ENCODE data around the gene COL8A1. TPM values are rescaled to one million over a fixed set of nuclear protein-coding genes. Genes with fewer than 3 reads are reported as not detected.

The COL8A1 gene
- total RNA-seq, 1 donor from 2014 or later: 23.1 TPM

DNA sequence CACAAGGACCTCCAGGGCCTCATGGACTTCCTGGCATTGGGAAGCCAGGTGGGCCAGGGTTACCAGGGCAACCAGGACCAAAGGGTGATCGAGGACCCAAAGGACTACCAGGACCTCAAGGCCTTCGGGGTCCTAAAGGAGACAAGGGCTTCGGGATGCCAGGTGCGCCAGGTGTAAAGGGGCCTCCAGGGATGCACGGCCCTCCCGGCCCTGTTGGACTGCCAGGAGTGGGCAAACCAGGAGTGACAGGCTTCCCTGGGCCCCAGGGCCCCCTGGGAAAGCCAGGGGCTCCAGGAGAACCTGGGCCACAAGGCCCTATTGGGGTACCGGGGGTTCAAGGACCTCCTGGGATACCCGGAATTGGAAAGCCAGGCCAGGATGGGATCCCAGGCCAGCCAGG, 156.1 kb downstream of the COL8A1 start:
- no peaks in the 10 kb centered on the region for H3K4me1 ChIP-seq
- intact Hi-C loops (cut with DNase I): no loop called here
- DNase-seq (ENCODE audit: extremely low spot score in 2 of 2): no peak

DNA sequence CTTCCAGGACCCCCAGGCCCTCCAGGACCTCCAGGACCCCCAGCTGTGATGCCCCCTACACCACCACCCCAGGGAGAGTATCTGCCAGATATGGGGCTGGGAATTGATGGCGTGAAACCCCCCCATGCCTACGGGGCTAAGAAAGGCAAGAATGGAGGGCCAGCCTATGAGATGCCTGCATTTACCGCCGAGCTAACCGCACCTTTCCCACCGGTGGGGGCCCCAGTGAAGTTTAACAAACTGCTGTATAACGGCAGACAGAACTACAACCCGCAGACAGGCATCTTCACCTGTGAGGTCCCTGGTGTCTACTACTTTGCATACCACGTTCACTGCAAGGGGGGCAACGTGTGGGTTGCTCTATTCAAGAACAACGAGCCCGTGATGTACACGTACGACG, 157.2 kb downstream of the COL8A1 start:
- Histone ChIP-seq H3K9me3 (no peaks in the 10 kb centered on the region), H3K27me3 (no peaks in the 10 kb centered on the region), H3K36me3 (no peaks in the 10 kb centered on the region), H3K4me3 (no peak overlapping the region), H3K27ac (no peak overlapping the region), H3K4me1 (no peaks in the 10 kb centered on the region)
- DNase-seq (ENCODE audit: extremely low spot score in 2 of 2): no peak
- TF ChIP-seq POLR2AphosphoS5 (IDR thresholded peaks at IDR 0.05; ENCODE audit: insufficient read depth in 1 of 2, low read depth in 1 of 2): no peak
- no peak for TF ChIP-seq POLR2A (IDR thresholded peaks at IDR 0.05)
- TF ChIP-seq, protein P1, sequence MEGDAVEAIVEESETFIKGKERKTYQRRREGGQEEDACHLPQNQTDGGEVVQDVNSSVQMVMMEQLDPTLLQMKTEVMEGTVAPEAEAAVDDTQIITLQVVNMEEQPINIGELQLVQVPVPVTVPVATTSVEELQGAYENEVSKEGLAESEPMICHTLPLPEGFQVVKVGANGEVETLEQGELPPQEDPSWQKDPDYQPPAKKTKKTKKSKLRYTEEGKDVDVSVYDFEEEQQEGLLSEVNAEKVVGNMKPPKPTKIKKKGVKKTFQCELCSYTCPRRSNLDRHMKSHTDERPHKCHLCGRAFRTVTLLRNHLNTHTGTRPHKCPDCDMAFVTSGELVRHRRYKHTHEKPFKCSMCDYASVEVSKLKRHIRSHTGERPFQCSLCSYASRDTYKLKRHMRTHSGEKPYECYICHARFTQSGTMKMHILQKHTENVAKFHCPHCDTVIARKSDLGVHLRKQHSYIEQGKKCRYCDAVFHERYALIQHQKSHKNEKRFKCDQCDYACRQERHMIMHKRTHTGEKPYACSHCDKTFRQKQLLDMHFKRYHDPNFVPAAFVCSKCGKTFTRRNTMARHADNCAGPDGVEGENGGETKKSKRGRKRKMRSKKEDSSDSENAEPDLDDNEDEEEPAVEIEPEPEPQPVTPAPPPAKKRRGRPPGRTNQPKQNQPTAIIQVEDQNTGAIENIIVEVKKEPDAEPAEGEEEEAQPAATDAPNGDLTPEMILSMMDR (IDR thresholded peaks at IDR 0.05): no peak
- intact Hi-C loops (cut with DNase I): loop anchor here (5.0 kb wide), 1 partner anchor 763 kb away; no protein-coding TSS in a partner anchor

More for the DNA sequence above, 156.1 kb downstream of the COL8A1 start:
- Histone ChIP-seq H3K4me3 (no peak overlapping the region), H3K27ac (no peak overlapping the region), H3K36me3 (no peaks in the 10 kb centered on the region), H3K27me3 (no peaks in the 10 kb centered on the region), H3K9me3 (no peaks in the 10 kb centered on the region)
- no peak for TF ChIP-seq POLR2A (IDR thresholded peaks at IDR 0.05)
- TF ChIP-seq, protein P1 (IDR thresholded peaks at IDR 0.05): no peak
- TF ChIP-seq POLR2AphosphoS5 (IDR thresholded peaks at IDR 0.05; ENCODE audit: insufficient read depth in 1 of 2, low read depth in 1 of 2): no peak

DNA sequence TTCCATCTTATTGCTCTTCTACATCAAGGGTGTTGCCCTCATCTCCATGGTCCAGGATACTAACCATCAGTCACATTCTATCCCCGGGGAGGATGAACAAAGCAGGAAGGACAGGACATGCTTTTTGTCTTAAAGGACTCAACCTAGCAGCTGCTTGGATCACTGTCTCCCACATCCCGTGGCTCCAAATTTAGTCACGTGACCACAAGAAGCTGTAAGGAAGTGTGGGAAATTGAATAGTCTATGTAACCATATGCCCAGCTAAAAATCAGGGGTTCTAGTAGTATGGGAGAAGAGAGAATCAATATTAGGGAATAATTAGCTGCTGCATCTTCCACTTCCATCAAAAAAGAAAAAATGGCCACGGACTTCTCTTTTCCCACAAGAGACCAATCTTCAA, 161.0 kb downstream of the COL8A1 start:
- Histone ChIP-seq H3K4me3 (no peak overlapping the region), H3K4me1 (no peaks in the 10 kb centered on the region), H3K9me3 (no peaks in the 10 kb centered on the region), H3K27ac (no peak overlapping the region), H3K27me3 (no peaks in the 10 kb centered on the region), H3K36me3 (no peaks in the 10 kb centered on the region)
- DNase-seq (ENCODE audit: extremely low spot score in 2 of 2): no peak
- TF ChIP-seq, protein P1 (IDR thresholded peaks at IDR 0.05): no peak
- intact Hi-C loops (cut with DNase I): loop anchor here (5.0 kb wide), 1 partner anchor 767 kb away; no protein-coding TSS in a partner anchor

DNA sequence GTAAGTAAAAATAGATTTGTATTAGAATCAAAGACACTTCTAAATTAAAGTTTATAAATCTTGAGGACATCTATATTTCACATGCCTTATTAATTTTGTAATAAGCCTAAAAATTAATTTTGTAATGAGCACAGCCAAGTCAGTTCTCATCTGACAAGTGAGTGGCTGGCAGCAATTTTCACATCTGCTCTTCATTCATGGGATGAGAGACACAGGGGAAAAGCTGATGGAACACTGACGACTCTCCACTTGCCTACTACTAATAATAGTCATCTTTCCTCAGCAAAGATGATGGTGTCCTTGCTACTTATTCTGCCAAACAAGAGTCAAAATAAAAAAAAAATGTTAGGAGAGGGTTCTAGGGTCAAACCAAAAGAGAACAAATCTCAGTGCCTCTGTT, 164.9 kb downstream of the COL8A1 start:
- TF ChIP-seq, protein P1 (IDR thresholded peaks at IDR 0.05): no peak
- TF ChIP-seq POLR2A (IDR thresholded peaks at IDR 0.05) (no peak), POLR2AphosphoS5 (IDR thresholded peaks at IDR 0.05; ENCODE audit: insufficient read depth in 1 of 2, low read depth in 1 of 2) (no peak)
- Histone ChIP-seq H3K4me1 (no peaks in the 10 kb centered on the region), H3K27ac (no peak overlapping the region), H3K27me3 (no peaks in the 10 kb centered on the region), H3K36me3 (no peaks in the 10 kb centered on the region), H3K9me3 (no peaks in the 10 kb centered on the region), H3K4me3 (no peak overlapping the region)
- DNase-seq (ENCODE audit: extremely low spot score in 2 of 2): no peak
- intact Hi-C loops (cut with DNase I): no loop called here

DNA sequence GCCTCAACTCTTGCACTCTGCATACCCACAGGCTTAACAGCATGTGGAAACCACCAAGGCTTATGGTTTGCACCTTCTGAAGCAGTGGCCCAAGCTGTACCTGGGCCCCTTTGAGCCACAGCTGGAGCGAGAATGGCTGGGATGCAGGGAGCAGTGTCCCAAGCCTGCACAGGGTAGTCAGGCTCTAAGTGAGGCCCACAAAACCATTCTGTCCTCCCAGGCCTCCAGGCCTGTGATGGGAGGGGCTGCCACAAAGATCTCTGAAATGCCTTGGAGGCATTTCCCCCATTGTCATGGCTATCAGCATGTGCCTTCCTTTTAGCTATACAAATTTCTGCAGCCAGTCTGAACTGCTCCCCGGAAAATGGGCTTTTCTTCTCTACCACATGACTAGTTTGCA, 166.8 kb downstream of the COL8A1 start:
- Histone ChIP-seq H3K27me3 (no peaks in the 10 kb centered on the region), H3K36me3 (no peaks in the 10 kb centered on the region), H3K27ac (no peak overlapping the region), H3K4me3 (no peak overlapping the region), H3K4me1 (no peaks in the 10 kb centered on the region), H3K9me3 (no peaks in the 10 kb centered on the region)
- intact Hi-C loops (cut with DNase I): no loop called here
- DNase-seq (ENCODE audit: extremely low spot score in 2 of 2): no peak
- TF ChIP-seq POLR2AphosphoS5 (IDR thresholded peaks at IDR 0.05; ENCODE audit: insufficient read depth in 1 of 2, low read depth in 1 of 2) (no peak), POLR2A (IDR thresholded peaks at IDR 0.05) (no peak)
- TF ChIP-seq, protein P1 (IDR thresholded peaks at IDR 0.05): no peak

Data from vagina (tissue), 2 donors.